HEK293T (cell line): ENCODE measurements around the gene ARVCF.

ENCODE experiments used
- CTCF ChIA-PET: fragments of 350-600 bp; formaldehyde crosslinking; extraction: SDS; loops from one replicate; lab custom pipeline; 2021; ENCODE audit warnings: antibody characterized with exemption, inconsistent platforms; lab: Yijun Ruan, JAX
- POLR2A ChIA-PET: fragments of 350-600 bp; formaldehyde crosslinking; extraction: SDS; loops from one replicate; lab custom pipeline; 2020; ENCODE audit warnings: antibody characterized with exemption, inconsistent platforms; lab: Yijun Ruan, JAX
- DNase-seq: peaks from one replicate; pipeline ENCODE4 v3.0.0; 2012; ENCODE audit warnings: mixed read lengths; ENCODE audit errors: extremely low spot score
- ARNT ChIP-seq: fragments of 450-650 bp; IDR thresholded peaks from 2 replicates; pipeline ENCODE4 v1.6.1; 2017; ENCODE audit warnings: mild to moderate bottlenecking
- BHLHE40 ChIP-seq: fragments of 450-650 bp; IDR thresholded peaks from 2 replicates; pipeline ENCODE4 v1.6.1; 2016; ENCODE audit warnings: mild to moderate bottlenecking, moderate library complexity, borderline replicate concordance
- CTBP1 ChIP-seq: fragments of 450-650 bp; IDR thresholded peaks from 2 replicates; pipeline ENCODE4 v1.6.1; 2016; ENCODE audit warnings: borderline replicate concordance
- ELF4 ChIP-seq: fragments of 450-650 bp; IDR thresholded peaks from 2 replicates; pipeline ENCODE4 v1.6.1; 2017; ENCODE audit warnings: antibody characterized with exemption
- FOXA1 ChIP-seq: fragments of 450-650 bp; IDR thresholded peaks from 2 replicates; pipeline ENCODE4 v1.6.1; 2016; ENCODE audit warnings: mild to moderate bottlenecking
- FOXK2 ChIP-seq: fragments of 450-650 bp; IDR thresholded peaks from 2 replicates; pipeline ENCODE4 v1.6.1; 2016; ENCODE audit warnings: mild to moderate bottlenecking
- FOXM1 ChIP-seq: fragments of 450-650 bp; IDR thresholded peaks from 2 replicates; pipeline ENCODE4 v1.6.1; 2017; ENCODE audit warnings: mild to moderate bottlenecking, borderline replicate concordance
- HDGF ChIP-seq: fragments of 450-650 bp; IDR thresholded peaks from 2 replicates; pipeline ENCODE4 v1.6.1; 2017; ENCODE audit warnings: antibody characterized with exemption, borderline replicate concordance
- L3MBTL2 ChIP-seq: fragments of 450-650 bp; conservative IDR thresholded peaks from 2 replicates; pipeline ENCODE4 v1.6.1; 2016; ENCODE audit warnings: mild to moderate bottlenecking
- LEF1 ChIP-seq: fragments of 450-650 bp; IDR thresholded peaks from 2 replicates; pipeline ENCODE4 v1.6.1; 2017; ENCODE audit warnings: mild to moderate bottlenecking, borderline replicate concordance
- NFRKB ChIP-seq: fragments of 450-650 bp; IDR thresholded peaks from 2 replicates; pipeline ENCODE4 v1.6.1; 2016; ENCODE audit warnings: mild to moderate bottlenecking, moderate library complexity
- SP1 ChIP-seq: fragments of 450-650 bp; IDR thresholded peaks from 2 replicates; pipeline ENCODE4 v1.6.1; 2017
- SUZ12 ChIP-seq: fragments of 450-650 bp; IDR thresholded peaks from 2 replicates; pipeline ENCODE4 v1.6.1; 2016; ENCODE audit warnings: mild to moderate bottlenecking
- TARDBP ChIP-seq: fragments of 450-650 bp; IDR thresholded peaks from 2 replicates; pipeline ENCODE4 v1.6.1; 2016
- ZNF384 ChIP-seq: fragments of 450-650 bp; IDR thresholded peaks from 2 replicates; pipeline ENCODE4 v1.6.1; 2016
- TF ChIP-seq, protein P1 (sequence below): fragments of 450-650 bp; IDR thresholded peaks from 2 replicates; pipeline ENCODE4 v1.6.1; 2016

ARVCF gene

DNA sequence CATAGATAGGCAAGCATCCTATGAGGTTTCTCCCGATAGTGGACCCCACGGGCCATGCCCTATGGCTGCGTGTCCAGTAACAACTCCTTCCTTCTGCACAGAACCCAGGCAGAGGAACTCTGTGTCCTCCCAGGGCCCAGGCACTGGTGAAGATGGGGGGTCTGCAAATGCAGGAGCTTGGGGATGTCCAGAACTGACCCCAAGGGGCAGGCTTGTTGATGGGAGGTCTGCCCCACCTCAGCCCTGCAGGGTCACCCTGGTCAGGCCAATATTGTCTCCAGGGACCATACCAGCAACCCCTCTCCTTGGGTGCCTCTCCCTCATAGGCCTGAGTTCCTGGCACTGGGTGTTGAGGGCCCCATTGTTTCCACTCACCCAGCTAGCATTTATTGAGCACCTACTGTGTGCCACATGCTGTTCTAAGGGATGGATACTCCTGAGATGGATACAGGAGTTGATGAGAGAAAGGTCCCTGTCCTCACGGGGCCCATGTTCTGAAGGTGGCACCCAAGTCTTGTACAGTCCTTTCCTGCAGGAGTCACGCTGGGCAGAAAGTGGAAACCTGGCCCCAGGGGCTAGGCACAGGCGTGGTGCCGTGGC, 48.7 kb downstream of the ARVCF start:
- no peak for DNase-seq
- no peak for TF ChIP-seq ZNF384
- TF ChIP-seq FOXA1 = no peak
- no peak for TF ChIP-seq LEF1
- TF ChIP-seq TARDBP = no peak
- TF ChIP-seq BHLHE40 = no peak
- TF ChIP-seq, protein P1, sequence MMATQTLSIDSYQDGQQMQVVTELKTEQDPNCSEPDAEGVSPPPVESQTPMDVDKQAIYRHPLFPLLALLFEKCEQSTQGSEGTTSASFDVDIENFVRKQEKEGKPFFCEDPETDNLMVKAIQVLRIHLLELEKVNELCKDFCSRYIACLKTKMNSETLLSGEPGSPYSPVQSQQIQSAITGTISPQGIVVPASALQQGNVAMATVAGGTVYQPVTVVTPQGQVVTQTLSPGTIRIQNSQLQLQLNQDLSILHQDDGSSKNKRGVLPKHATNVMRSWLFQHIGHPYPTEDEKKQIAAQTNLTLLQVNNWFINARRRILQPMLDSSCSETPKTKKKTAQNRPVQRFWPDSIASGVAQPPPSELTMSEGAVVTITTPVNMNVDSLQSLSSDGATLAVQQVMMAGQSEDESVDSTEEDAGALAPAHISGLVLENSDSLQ = no peak
- TF ChIP-seq FOXK2 = no peak
- no peak for TF ChIP-seq CTBP1
- no peak for TF ChIP-seq ARNT
- ChIA-PET POLR2A (interaction anchor here (1.3 kb wide), 1 partner anchor 9 kb away, joined by 3 read pairs; no protein-coding TSS in a partner anchor), CTCF (interaction anchor here (1.2 kb wide), 1 partner anchor 162 kb away, joined by 3 read pairs; no protein-coding TSS in a partner anchor)

DNA sequence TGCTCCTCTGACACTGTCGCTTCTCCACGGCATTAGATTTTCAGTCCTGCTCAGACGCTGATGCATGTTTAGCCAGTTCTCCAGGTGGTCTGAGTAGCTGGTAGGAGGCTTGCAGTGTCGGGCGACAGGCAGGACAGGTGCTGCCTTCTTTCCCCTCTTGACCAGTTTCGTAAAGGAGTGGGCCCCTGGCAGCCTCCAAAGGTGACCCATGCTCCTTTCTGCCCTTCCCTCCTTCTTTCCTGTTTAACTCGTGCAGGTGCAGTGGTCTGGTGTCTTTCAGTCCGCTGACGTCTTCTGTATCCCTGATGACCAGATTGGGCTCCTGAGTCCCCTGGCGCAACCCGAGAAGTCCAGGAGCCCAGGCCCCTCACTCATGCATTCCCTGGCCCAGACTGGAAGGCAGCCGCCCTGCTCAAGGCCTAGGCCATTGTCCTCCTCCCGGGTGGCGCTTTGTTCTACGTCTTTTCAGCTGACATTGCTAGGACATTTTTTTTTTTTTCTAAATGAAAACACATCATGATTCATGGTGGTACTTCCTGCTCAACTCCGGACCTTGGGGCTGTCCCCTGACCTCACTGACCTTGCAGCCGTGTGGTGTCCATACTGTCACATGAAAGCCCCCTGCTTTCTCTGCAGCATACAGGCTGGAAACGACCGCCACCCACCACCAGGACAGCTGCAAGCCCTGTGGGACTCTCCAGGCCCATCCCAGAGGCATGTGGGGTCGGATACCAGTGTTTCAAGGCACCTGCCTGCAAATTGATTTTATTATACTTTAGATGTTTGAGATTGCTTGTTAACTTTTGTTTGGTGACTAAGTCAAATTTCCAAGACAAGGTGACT, 49.5 kb downstream of the ARVCF start:
- TF ChIP-seq FOXA1 (no peak), TARDBP (no peak), SUZ12 (no peak), ELF4 (no peak), NFRKB (no peak)
- TF ChIP-seq, protein P1 = no peak
- ChIA-PET CTCF (interaction anchor here (0.7 to 2.4 kb wide), 4 partner anchors 10 to 162 kb away, joined by 4 to 10 read pairs (median 4); no protein-coding TSS in a partner anchor), POLR2A (interaction anchor here (1.0 kb wide), 1 partner anchor 113 kb away, joined by 3 read pairs; the partner anchor contains the start of gene DGCR8)
- DNase-seq = no peak

DNA sequence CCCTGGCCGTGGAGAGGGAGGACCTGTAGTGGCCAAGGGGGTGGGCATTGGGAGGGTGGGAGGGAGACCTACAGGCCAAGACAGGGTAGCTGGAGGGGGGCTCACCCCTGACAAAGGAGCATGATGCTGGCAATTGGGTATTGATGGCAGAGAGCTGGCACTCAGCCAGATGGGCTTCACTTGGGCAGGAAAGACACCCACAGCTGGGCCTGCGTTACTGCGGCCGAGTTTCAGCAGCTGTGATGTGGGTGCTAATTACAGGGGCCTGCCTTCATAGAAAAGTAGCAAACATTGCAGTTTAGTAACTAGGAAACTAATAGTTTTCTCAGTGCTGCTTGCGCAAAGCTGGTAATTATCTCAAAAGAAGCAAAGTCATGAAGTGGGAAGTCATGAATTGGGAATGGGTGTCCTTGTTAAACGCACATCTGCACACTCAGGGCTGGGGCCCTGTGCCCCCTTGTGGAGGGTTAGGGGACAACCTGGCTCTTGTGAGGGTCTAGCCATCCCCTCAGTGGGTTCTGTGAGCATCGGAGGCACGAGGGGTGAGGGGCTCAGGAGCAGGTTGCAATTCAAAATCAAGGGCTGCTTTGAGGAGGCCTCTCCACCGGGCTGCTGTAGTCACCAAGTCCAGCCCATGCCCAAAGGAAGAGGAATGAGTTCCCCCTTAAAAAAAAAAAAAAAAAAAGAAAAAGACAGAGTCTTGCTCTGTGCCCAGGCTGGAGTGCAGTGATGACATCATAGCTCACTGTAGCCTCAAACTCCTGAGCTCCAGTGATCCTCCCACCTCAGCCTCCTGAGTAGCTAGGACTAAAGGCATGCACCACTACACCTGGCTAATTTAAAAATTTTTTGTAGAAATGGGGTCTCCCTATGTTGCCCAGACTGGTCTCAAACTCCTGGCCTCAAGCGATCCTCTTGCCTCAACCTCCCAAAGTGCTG, 50.6 kb downstream of the ARVCF start:
- CTCF ChIA-PET = interaction anchor here (0.6 to 2.4 kb wide), 5 partner anchors 9 to 163 kb away, joined by 3 to 10 read pairs (median 4); no protein-coding TSS in a partner anchor
- DNase-seq = peak; percentile 57
- POLR2A ChIA-PET = interaction anchor here (1.0 kb wide), 1 partner anchor 114 kb away, joined by 3 read pairs; the partner anchor contains the start of gene DGCR8
- TF ChIP-seq TARDBP (no peak), ARNT (no peak), FOXK2 (no peak), BHLHE40 (no peak), SUZ12 (no peak), HDGF (no peak), L3MBTL2 (no peak), SP1 (no peak)
- TF ChIP-seq, protein P1 = no peak

DNA sequence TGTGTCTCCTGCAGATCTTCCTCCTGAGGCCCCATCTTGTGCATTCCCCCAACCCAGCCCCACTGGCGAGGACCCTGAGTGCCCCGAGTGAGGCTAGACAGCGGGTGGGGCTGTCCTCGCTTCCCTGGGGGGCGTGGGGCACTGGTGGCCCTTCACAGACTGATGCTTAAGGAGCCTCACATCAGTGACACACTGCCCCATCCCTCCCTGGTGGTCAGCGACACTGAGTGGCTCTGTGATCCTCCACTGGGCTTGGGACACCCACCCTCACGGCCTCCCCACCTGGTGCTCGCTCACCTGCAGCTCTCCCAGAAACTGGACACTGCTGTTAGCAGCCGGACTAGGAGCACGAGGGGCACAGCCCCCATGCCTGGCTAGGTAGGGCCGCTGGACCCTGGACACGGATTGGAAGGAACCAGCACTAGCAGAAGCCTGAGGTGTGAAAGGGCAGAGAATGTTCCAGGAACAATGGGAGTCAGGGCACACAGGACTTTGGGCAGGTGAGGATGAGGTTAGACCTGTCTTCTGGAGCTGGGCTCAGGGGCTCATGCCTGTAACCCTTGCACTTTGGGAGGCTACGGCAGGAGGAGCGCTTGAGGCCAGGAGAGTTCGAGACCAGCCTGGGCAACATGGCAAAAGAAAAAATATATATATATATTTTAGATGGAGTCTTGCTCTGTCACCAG, 51.8 kb downstream of the ARVCF start:
- TF ChIP-seq FOXM1 = no peak
- no peak for TF ChIP-seq LEF1
- TF ChIP-seq CTBP1 = no peak
- TF ChIP-seq ZNF384 = no peak
- TF ChIP-seq SP1 = no peak
- no peak for TF ChIP-seq ARNT
- TF ChIP-seq BHLHE40 = no peak
- no peak for TF ChIP-seq L3MBTL2
- TF ChIP-seq SUZ12 = no peak
- TF ChIP-seq HDGF = no peak
- no peak for TF ChIP-seq TARDBP
- TF ChIP-seq NFRKB = no peak
- TF ChIP-seq FOXK2 = no peak
- TF ChIP-seq, protein P1 = no peak
- no peak for TF ChIP-seq ELF4
- no peak for TF ChIP-seq FOXA1
- CTCF ChIA-PET = interaction anchor here (2.4 kb wide), 1 partner anchor 49 kb away, joined by 10 read pairs; no protein-coding TSS in a partner anchor
- no peak for DNase-seq
- POLR2A ChIA-PET = no interaction called here
